CD14-positive monocyte (primary cell): ENCODE data around the gene OR2A7. TPM values are rescaled to one million over a fixed set of nuclear protein-coding genes. Genes with fewer than 3 reads are reported as not detected.
"Not testable (repeated sequence)": the region's sequence is repeated elsewhere in the genome, so short reads cannot be mapped to it uniquely, and the experiment has no call there.

Experiments used
- DNase-seq, 3 donors: peaks; one replicate each; pipeline ENCODE4 v3.0.0-alpha.2; 2011 to 2022
- H2AFZ ChIP-seq: 2 replicates; pipeline ENCODE4 v1.6.0; 2012; ENCODE audit warnings: mild to moderate bottlenecking, low read depth, low read length, inconsistent platforms; ENCODE audit not compliant: insufficient read depth, poor library complexity, severe bottlenecking
- H3K27ac ChIP-seq, 2 donors: 1 replicate in 1 of 2; 2 replicates in 1 of 2; pipeline ENCODE4 v1.5.1; 2012 to 2013; ENCODE audit warnings: low read length in 2 of 2, control low read depth in 1 of 2, inconsistent platforms in 1 of 2, low read depth in 1 of 2, mild to moderate bottlenecking in 1 of 2
- H3K27me3 ChIP-seq, 2 donors: one replicate each; pipeline versions ENCODE4 v1.6.0 to v1.6.1; 2011 to 2013; ENCODE audit warnings: low read length in 2 of 2; ENCODE audit not compliant: control insufficient read depth in 2 of 2, insufficient read depth in 2 of 2
- H3K36me3 ChIP-seq, 2 donors: replicated peaks in 1 of 2; 1 replicate in 1 of 2; 2 replicates in 1 of 2; pipeline versions ENCODE4 v1.5.1 to v1.6.1; 2012 to 2013; ENCODE audit warnings: low read length in 2 of 2, control low read depth in 1 of 2, inconsistent platforms in 1 of 2, mild to moderate bottlenecking in 1 of 2; ENCODE audit not compliant: insufficient read depth in 2 of 2, control insufficient read depth in 1 of 2
- H3K4me1 ChIP-seq, 2 donors: 1 replicate in 1 of 2; 2 replicates in 1 of 2; pipeline versions ENCODE4 v1.5.1 to v1.6.1; 2012 to 2013; ENCODE audit warnings: low read length in 2 of 2, control low read depth in 1 of 2, inconsistent platforms in 1 of 2, mild to moderate bottlenecking in 1 of 2, moderate library complexity in 1 of 2; ENCODE audit not compliant: insufficient read depth in 2 of 2, control insufficient read depth in 1 of 2
- H3K4me2 ChIP-seq: replicated peaks from 2 replicates; pipeline ENCODE3; 2012; ENCODE audit warnings: low read length, moderate library complexity, mild to moderate bottlenecking; ENCODE audit not compliant: poor library complexity, severe bottlenecking; ENCODE audit errors: extremely low read depth
- H3K4me3 ChIP-seq, 3 experiments: fragments of 200-600 bp in 1 of 3; sonication (generic) in 1 of 3; replicated peaks in 1 of 3; 1 replicate in 2 of 3; 2 replicates in 1 of 3; pipeline ENCODE4 v1.5.1; 2011 to 2013; ENCODE audit warnings: low read length in 3 of 3, mild to moderate bottlenecking in 3 of 3, control low read depth in 2 of 3, low read depth in 2 of 3, inconsistent platforms in 1 of 3, moderate library complexity in 1 of 3
- H3K79me2 ChIP-seq: 2 replicates; pipeline ENCODE4 v1.6.0; 2012; ENCODE audit warnings: mild to moderate bottlenecking, control low read depth, inconsistent platforms, low read length, moderate library complexity; ENCODE audit not compliant: insufficient read depth
- H3K9ac ChIP-seq: 2 replicates; pipeline ENCODE4 v1.6.0; 2017; ENCODE audit warnings: low read length, mild to moderate bottlenecking; ENCODE audit not compliant: insufficient read depth, poor library complexity, severe bottlenecking
- H3K9me3 ChIP-seq, 2 donors: replicated peaks in 1 of 2; 1 replicate in 1 of 2; 2 replicates in 1 of 2; pipeline versions ENCODE4 v1.5.1 to v1.6.1; 2012 to 2013; ENCODE audit warnings: low read length in 2 of 2, control low read depth in 1 of 2; ENCODE audit not compliant: control insufficient read depth in 1 of 2, insufficient read depth in 1 of 2
- H4K20me1 ChIP-seq: 2 replicates; pipeline ENCODE4 v1.6.0; 2012; ENCODE audit warnings: mild to moderate bottlenecking, low read length, control low read depth, moderate library complexity; ENCODE audit not compliant: insufficient read depth
- H3K27ac Mint-ChIP-seq, 7 donors: one replicate each; pipeline ENCODE4 v1.8.0; 2020; ENCODE audit warnings: mild to moderate bottlenecking in 7 of 7, mixed read lengths in 7 of 7, moderate library complexity in 6 of 7, inconsistent platforms in 2 of 7
- H3K27me3 Mint-ChIP-seq, 3 donors: one replicate each; pipeline ENCODE4 v1.8.0; 2021 to 2022; ENCODE audit warnings: low read depth in 3 of 3, mild to moderate bottlenecking in 3 of 3, mixed read lengths in 3 of 3, moderate library complexity in 3 of 3, inconsistent platforms in 1 of 3
- H3K36me3 Mint-ChIP-seq, 2 donors: one replicate each; pipeline ENCODE4 v1.8.0; 2020; ENCODE audit warnings: mixed read lengths in 2 of 2, inconsistent platforms in 1 of 2, mild to moderate bottlenecking in 1 of 2
- H3K4me1 Mint-ChIP-seq: one replicate; pipeline ENCODE4 v1.8.0; 2020; ENCODE audit warnings: mild to moderate bottlenecking, mixed read lengths
- H3K4me3 Mint-ChIP-seq, 2 donors: one replicate each; pipeline ENCODE4 v1.8.0; 2020; ENCODE audit warnings: mild to moderate bottlenecking in 2 of 2, mixed read lengths in 2 of 2, moderate library complexity in 1 of 2
- H3K9me3 Mint-ChIP-seq, 7 donors: one replicate each; pipeline ENCODE4 v1.8.0; 2020 to 2022; ENCODE audit warnings: mixed read lengths in 7 of 7, mild to moderate bottlenecking in 6 of 7, moderate library complexity in 6 of 7, inconsistent platforms in 2 of 7
- WGBS: methylation state at CpG from one replicate; pipeline ENCODE4 v1.1.5; 2013; ENCODE audit warnings: missing lambda C conversion rate; ENCODE audit not compliant: insufficient coverage; 5-methylcytosine and 5-hydroxymethylcytosine counted together
- intact Hi-C, 2 donors: fragments of 100-400 bp; cut with micrococcal nuclease; formaldehyde crosslinking; loops; one replicate each; pipeline versions ENCODE4 v1.15.0 to v1.15.1; 2023
- polyA plus RNA-seq, 3 donors: library from polyadenylated mRNA; depleted of rRNA in 1 of 3; unstranded in 2 of 3; stranded (reverse) in 1 of 3; fragments of 300-500 nt in 2 of 3; fragments of >200 nt in 1 of 3; fragmentation: Illumina TruSeq in 2 of 3; gene quantifications; 1 replicate in 2 of 3; 2 replicates in 1 of 3; pipeline ENCODE4 v1.2.3, GENCODE V29; 2012 to 2021

OR2A7 gene
- polyA plus RNA-seq, 3 donors = not detected

GRCh38 chr7:144292384-144293161 is 28.0 kb upstream of the OR2A7 start:
- not testable (repeated sequence) for H3K4me2 ChIP-seq
- WGBS = no CpG with 5 or more reads among the region's 14 CpGs

DNA sequence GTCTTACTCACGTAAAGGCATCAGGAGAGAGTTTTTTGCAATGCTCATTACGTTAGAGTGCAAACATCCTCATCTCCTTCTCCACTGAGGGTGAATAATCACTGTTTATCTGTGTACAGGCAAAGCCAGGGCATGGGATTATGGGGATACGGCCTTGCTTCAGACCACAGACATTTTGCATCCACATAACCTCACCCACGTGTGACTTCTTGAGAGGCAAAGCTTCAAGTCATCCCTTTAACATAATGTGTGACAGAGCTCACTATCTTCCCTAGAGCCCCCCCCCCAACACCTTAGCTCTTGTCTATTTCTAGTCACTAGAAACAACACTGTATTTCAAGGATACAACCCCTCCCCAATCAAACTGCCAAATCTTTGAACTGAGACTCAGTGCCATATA is 27.0 kb upstream of the OR2A7 start:
- DNase-seq, H3K9me3 ChIP-seq, H3K27me3 ChIP-seq, H3K4me3 ChIP-seq, H3K4me1 Mint-ChIP-seq, H3K27me3 Mint-ChIP-seq, H3K4me3 Mint-ChIP-seq, H2AFZ ChIP-seq, H3K4me1 ChIP-seq, intact Hi-C loops, H4K20me1 ChIP-seq, H3K36me3 Mint-ChIP-seq, H3K9ac ChIP-seq, H3K36me3 ChIP-seq, H3K4me2 ChIP-seq, H3K27ac Mint-ChIP-seq, H3K9me3 Mint-ChIP-seq, H3K79me2 ChIP-seq, H3K27ac ChIP-seq: not testable (repeated sequence)
- WGBS = no CpG with 5 or more reads among the region's 4 CpGs

More at GRCh38 chr7:144292384-144293161, 28.0 kb upstream of the OR2A7 start:
- H3K79me2 ChIP-seq, H3K27me3 ChIP-seq, H3K9me3 ChIP-seq, intact Hi-C loops, H4K20me1 ChIP-seq, H3K27me3 Mint-ChIP-seq, H3K9me3 Mint-ChIP-seq, H3K27ac ChIP-seq, H3K4me3 Mint-ChIP-seq, H3K9ac ChIP-seq, H3K36me3 ChIP-seq, DNase-seq, H3K27ac Mint-ChIP-seq, H3K4me1 ChIP-seq, H3K4me3 ChIP-seq, H2AFZ ChIP-seq, H3K36me3 Mint-ChIP-seq, H3K4me1 Mint-ChIP-seq: not testable (repeated sequence)

GRCh38 chr7:144287171-144287784 is 22.7 kb upstream of the OR2A7 start:
- H3K9me3 Mint-ChIP-seq, H3K27ac Mint-ChIP-seq, intact Hi-C loops, H3K9ac ChIP-seq, H4K20me1 ChIP-seq, H3K79me2 ChIP-seq, H3K4me1 Mint-ChIP-seq, H3K27me3 ChIP-seq, H2AFZ ChIP-seq, H3K4me2 ChIP-seq, H3K4me3 Mint-ChIP-seq, H3K36me3 Mint-ChIP-seq, H3K9me3 ChIP-seq, H3K27me3 Mint-ChIP-seq, H3K4me1 ChIP-seq, H3K36me3 ChIP-seq, DNase-seq, H3K4me3 ChIP-seq, H3K27ac ChIP-seq: not testable (repeated sequence)
- WGBS = no CpG with 5 or more reads among the region's 3 CpGs

GRCh38 chr7:144283716-144284115 is 19.1 kb upstream of the OR2A7 start:
- H3K4me3 Mint-ChIP-seq, H3K9me3 Mint-ChIP-seq, H3K9me3 ChIP-seq, H3K79me2 ChIP-seq, DNase-seq, H3K4me2 ChIP-seq, H4K20me1 ChIP-seq, H3K27ac Mint-ChIP-seq, H3K27me3 Mint-ChIP-seq, H3K4me1 ChIP-seq, H3K36me3 ChIP-seq, H3K9ac ChIP-seq, H3K27ac ChIP-seq, H3K4me1 Mint-ChIP-seq, H3K27me3 ChIP-seq, H2AFZ ChIP-seq, H3K4me3 ChIP-seq, intact Hi-C loops, H3K36me3 Mint-ChIP-seq: not testable (repeated sequence)
- WGBS = no CpG with 5 or more reads among the region's 6 CpGs
